HCT116 (cell line): ENCODE measurements around the gene KAT14. TPM values are rescaled to one million over a fixed set of nuclear protein-coding genes. Genes with fewer than 3 reads are reported as not detected.

Experiments used
- ATAC-seq: fragments of 200-7000 bp; cut with Tn5 transposase; 2 replicates; pipeline ENCODE4 v1.9.1; 2020; ENCODE audit warnings: mild to moderate bottlenecking, moderate library complexity
- BruUV-seq: library from RNA; stranded (reverse); fragments of 400-500 nt; replicated peaks from 2 replicates; lab custom pipeline; 2021; lab: Mats Ljungman, UMichigan
- CTCF ChIA-PET: fragments of 300-600 bp; sonication (Branson Sonifier 250); formaldehyde crosslinking; loops from one replicate; lab custom pipeline; 2021; ENCODE audit warnings: antibody characterized with exemption; lab: Charles Lee
- POLR2A ChIA-PET: fragments of 300-600, 350-600 bp; sonication (Branson Sonifier 250); formaldehyde crosslinking; loops from one replicate; lab custom pipeline; 2021; ENCODE audit warnings: antibody characterized with exemption; lab: Charles Lee
- RAD21 ChIA-PET, 2 experiments: fragments of 300-600 bp; sonication (Branson Sonifier 250); formaldehyde crosslinking; loops; one replicate each; lab custom pipeline; 2023; ENCODE audit warnings: low total read pairs in 2 of 2; ENCODE audit not compliant: uncharacterized antibody in 2 of 2, unreplicated experiment in 2 of 2, low non-redundant PET in 1 of 2; lab: Charles Lee
- DNase-seq: peaks from one replicate; pipeline ENCODE4 v3.0.0-alpha.2; 2010; ENCODE audit warnings: low read depth, low spot score
- H2AFZ ChIP-seq: fragments of 200-600 bp; shearing (Covaris generic), sonication (generic); 2 replicates; pipeline ENCODE4 v1.6.1; 2017; ENCODE audit warnings: low read depth, mixed run types, mixed read lengths, antibody characterized with exemption, low read length; ENCODE audit not compliant: poor library complexity, severe bottlenecking
- H3K27ac ChIP-seq: 2 replicates; pipeline ENCODE4 v1.5.1; 2012; ENCODE audit warnings: low read depth, low read length
- H3K27me3 ChIP-seq: fragments of 200-600 bp; sonication (generic); 2 replicates; pipeline ENCODE4 v1.6.1; 2016; ENCODE audit warnings: mixed run types, low read length, mixed read lengths; ENCODE audit not compliant: insufficient read depth
- H3K36me3 ChIP-seq, 2 experiments: fragments of 200-500 bp in 1 of 2; fragments of 200-600 bp in 1 of 2; sonication (Bioruptor generic) in 1 of 2; sonication (generic) in 1 of 2; 2 replicates each; pipeline versions ENCODE4 v1.5.1 to v1.6.1; 2014 to 2016; ENCODE audit warnings: low read length in 2 of 2, inconsistent platforms in 1 of 2, mixed read lengths in 1 of 2, mixed run types in 1 of 2; ENCODE audit not compliant: insufficient read depth in 2 of 2, control insufficient read depth in 1 of 2
- H3K4me1 ChIP-seq, 2 experiments: fragments of 200-600 bp in 1 of 2; sonication (generic) in 1 of 2; 2 replicates each; pipeline versions ENCODE4 v1.5.1 to v1.6.1; 2012 to 2017; ENCODE audit warnings: low read length in 2 of 2, inconsistent platforms in 1 of 2, mild to moderate bottlenecking in 1 of 2, mixed read lengths in 1 of 2, mixed run types in 1 of 2, moderate library complexity in 1 of 2; ENCODE audit not compliant: insufficient read depth in 2 of 2, control insufficient read depth in 1 of 2
- H3K4me2 ChIP-seq: fragments of 200-600 bp; sonication (generic); 2 replicates; pipeline ENCODE4 v1.6.1; 2017; ENCODE audit warnings: mixed run types, low read length, mixed read lengths
- H3K4me3 ChIP-seq, 2 experiments: fragments of 200-600 bp in 1 of 2; sonication (generic) in 1 of 2; replicated peaks in 1 of 2; 2 replicates each; pipeline ENCODE4 v1.5.1; 2011 to 2016; ENCODE audit warnings: low read length in 2 of 2, control low read depth in 1 of 2, low read depth in 1 of 2, mild to moderate bottlenecking in 1 of 2, mixed read lengths in 1 of 2, mixed run types in 1 of 2
- H3K79me2 ChIP-seq: fragments of 200-600 bp; sonication (generic); 2 replicates; pipeline ENCODE4 v1.6.1; 2017; ENCODE audit warnings: mild to moderate bottlenecking, mixed run types, low read length, moderate library complexity, mixed read lengths; ENCODE audit not compliant: insufficient read depth
- H3K9ac ChIP-seq: fragments of 200-600 bp; sonication (generic); 2 replicates; pipeline ENCODE4 v1.6.1; 2016; ENCODE audit warnings: low read length, mixed read lengths
- H3K9me2 ChIP-seq: fragments of 200-600 bp; sonication (generic), shearing (Covaris generic); 2 replicates; pipeline ENCODE4 v1.6.1; 2017; ENCODE audit warnings: mixed run types, mild to moderate bottlenecking, moderate library complexity; ENCODE audit not compliant: insufficient read depth
- H3K9me3 ChIP-seq, 2 experiments: fragments of 200-500 bp in 1 of 2; fragments of 200-600 bp in 1 of 2; sonication (Bioruptor generic) in 1 of 2; sonication (generic) in 1 of 2; 2 replicates each; pipeline ENCODE4 v1.6.1; 2014 to 2017; ENCODE audit warnings: low read length in 2 of 2, mixed read lengths in 2 of 2, inconsistent platforms in 1 of 2, low read depth in 1 of 2, mild to moderate bottlenecking in 1 of 2, mixed run types in 1 of 2, moderate library complexity in 1 of 2; ENCODE audit not compliant: control insufficient read depth in 1 of 2, insufficient read depth in 1 of 2
- H4K20me1 ChIP-seq: fragments of 200-600 bp; sonication (generic), shearing (Covaris generic); 2 replicates; pipeline ENCODE4 v1.6.1; 2017; ENCODE audit warnings: mixed run types, mild to moderate bottlenecking, moderate library complexity; ENCODE audit not compliant: insufficient read depth
- EGR1 ChIP-seq: IDR thresholded peaks from 2 replicates; pipeline ENCODE4 v1.6.1; 2012; ENCODE audit warnings: low read depth
- ELF1 ChIP-seq: IDR thresholded peaks from 2 replicates; pipeline ENCODE4 v1.6.1; 2012; ENCODE audit warnings: low read depth, borderline replicate concordance
- EZH2phosphoT487 ChIP-seq: fragments of 200-600 bp; IDR thresholded peaks from 2 replicates; pipeline ENCODE4 v1.6.1; 2018; ENCODE audit warnings: antibody characterized with exemption, borderline replicate concordance
- FOSL1 ChIP-seq: IDR thresholded peaks from 2 replicates; pipeline ENCODE4 v1.6.1; 2012; ENCODE audit warnings: low read depth
- JUND ChIP-seq: IDR thresholded peaks from 2 replicates; pipeline ENCODE4 v1.6.1; 2012
- MAX ChIP-seq: IDR thresholded peaks from 2 replicates; pipeline ENCODE4 v1.6.1; 2012
- POLR2A ChIP-seq: IDR thresholded peaks from 2 replicates; pipeline ENCODE4 v1.7.0; 2011; ENCODE audit warnings: borderline replicate concordance; ENCODE audit not compliant: insufficient read depth, insufficient read length; ENCODE audit errors: extremely low read depth
- POLR2AphosphoS5 ChIP-seq: IDR thresholded peaks from 2 replicates; pipeline ENCODE4 v1.6.1; 2011; ENCODE audit warnings: mild to moderate bottlenecking, low read depth, low read length, moderate library complexity
- RAD21 ChIP-seq: IDR thresholded peaks from 2 replicates; pipeline ENCODE4 v1.6.1; 2012; ENCODE audit warnings: low read depth, mild to moderate bottlenecking
- SIN3A ChIP-seq: IDR thresholded peaks from 2 replicates; pipeline ENCODE4 v1.6.1; 2012; ENCODE audit warnings: low read depth
- intact Hi-C: fragments of 100-400 bp; cut with micrococcal nuclease; formaldehyde crosslinking; loops from 2 replicates; pipeline ENCODE4 v1.10.0; 2022
- total RNA-seq: library from RNA; stranded (reverse); gene quantifications from one replicate; pipeline ENCODE4 v1.2.1, GENCODE V29; 2021; ENCODE audit not compliant: unreplicated experiment

The KAT14 gene
- total RNA-seq, 1 experiment from 2014 or later = 11.4 TPM

GRCh38 chr20:18187020-18187419 is 49.4 kb downstream of the KAT14 start:
- no peak overlapping the region for H2AFZ ChIP-seq
- no peaks in the 10 kb centered on the region for H3K79me2 ChIP-seq
- H4K20me1 ChIP-seq = no peaks in the 10 kb centered on the region
- CTCF ChIA-PET = no interaction called here
- ATAC-seq (no peak), DNase-seq (no peak)
- H3K27me3 ChIP-seq = no peaks in the 10 kb centered on the region
- no peak overlapping the region for H3K9ac ChIP-seq
- H3K4me1 ChIP-seq = no peaks in the 10 kb centered on the region
- POLR2A ChIA-PET = no interaction called here
- H3K4me2 ChIP-seq = no peak overlapping the region
- peaks cover 0 to 12% of the 10 kb centered on the region in 2 experiments; a peak in 3 of 4 replicates for H3K36me3 ChIP-seq
- BruUV-seq = no TSS peak
- RAD21 ChIA-PET = no interaction called here
- no peak overlapping the region for H3K4me3 ChIP-seq
- H3K9me2 ChIP-seq = no peaks in the 10 kb centered on the region
- no peak overlapping the region for H3K27ac ChIP-seq
- intact Hi-C loops = no loop called here
- TF ChIP-seq ELF1 (no peak), JUND (no peak)
- no peaks in the 10 kb centered on the region for H3K9me3 ChIP-seq

GRCh38 chr20:18188434-18188833 is 50.8 kb downstream of the KAT14 start:
- TF ChIP-seq MAX (no peak), EGR1 (no peak), FOSL1 (no peak), SIN3A (no peak), POLR2AphosphoS5 (no peak), RAD21 (no peak), POLR2A (no peak), EZH2phosphoT487 (no peak)
- Histone ChIP-seq H4K20me1 (no peaks in the 10 kb centered on the region), H3K9me2 (no peaks in the 10 kb centered on the region), H3K9me3 (no peaks in the 10 kb centered on the region), H3K79me2 (no peaks in the 10 kb centered on the region), H3K27ac (no peak overlapping the region), H3K4me3 (no peak overlapping the region), H2AFZ (no peak overlapping the region), H3K36me3 (peaks cover 0 to 12% of the 10 kb centered on the region in 2 experiments; a peak in 3 of 4 replicates), H3K4me2 (no peak overlapping the region), H3K27me3 (no peaks in the 10 kb centered on the region), H3K9ac (no peak overlapping the region), H3K4me1 (no peaks in the 10 kb centered on the region)
- ChIA-PET POLR2A (no interaction called here), CTCF (no interaction called here), RAD21 (no interaction called here)
- intact Hi-C loops = no loop called here
- ATAC-seq (no peak), DNase-seq (no peak)
- BruUV-seq = no TSS peak
